Upper lobe of left lung (tissue), 6 donors: ENCODE measurements around the gene CCM2L. TPM values are rescaled to one million over a fixed set of nuclear protein-coding genes. Genes with fewer than 3 reads are reported as not detected.

Source experiments
- ATAC-seq, 2 donors: fragments of 200-7000 bp; cut with Tn5 transposase; one replicate each; pipeline ENCODE4 v1.9.1; 2022; ENCODE audit warnings: mild to moderate bottlenecking in 2 of 2, moderate library complexity in 2 of 2; ENCODE audit not compliant: low FRiP score in 2 of 2
- DNase-seq, 2 donors: peaks; one replicate each; pipeline ENCODE4 v3.0.0-alpha.2; 2019 to 2020
- H3K27ac ChIP-seq, 4 donors: fragments of 200-600 bp; sonication (generic); one replicate each; pipeline ENCODE4 v1.5.1; 2016 to 2019
- H3K27me3 ChIP-seq, 4 donors: fragments of 200-600 bp; sonication (generic); one replicate each; pipeline ENCODE4 v1.5.1; 2017 to 2019
- H3K36me3 ChIP-seq, 4 donors: fragments of 200-600 bp; sonication (generic); one replicate each; pipeline ENCODE4 v1.5.1; 2016 to 2019
- H3K4me1 ChIP-seq, 4 donors: fragments of 200-600 bp; sonication (generic); one replicate each; pipeline ENCODE4 v1.5.1; 2018 to 2019
- H3K4me3 ChIP-seq, 4 donors: fragments of 200-600 bp; sonication (generic); one replicate each; pipeline ENCODE4 v1.5.1; 2017 to 2019; ENCODE audit warnings: mild to moderate bottlenecking in 2 of 4, moderate library complexity in 1 of 4
- H3K9me3 ChIP-seq, 4 donors: fragments of 200-600 bp; sonication (generic); one replicate each; pipeline ENCODE4 v1.5.1; 2018 to 2019
- EP300 ChIP-seq, 4 donors: sonication (generic); formaldehyde crosslinking; IDR thresholded peaks; one replicate each; pipeline ENCODE4 v1.5.1; 2017; ENCODE audit warnings: antibody characterized with exemption in 4 of 4, control low read depth in 2 of 4
- POLR2A ChIP-seq, 4 donors: fragments of 450-650 bp; IDR thresholded peaks; one replicate each; pipeline ENCODE4 v1.5.1; 2016 to 2017; ENCODE audit warnings: antibody characterized with exemption in 4 of 4, mild to moderate bottlenecking in 2 of 4
- POLR2AphosphoS5 ChIP-seq, 2 donors: sonication (generic); formaldehyde crosslinking; IDR thresholded peaks; one replicate each; pipeline ENCODE4 v1.5.1; 2017; ENCODE audit warnings: antibody characterized with exemption in 2 of 2
- WGBS, 2 donors: methylation state at CpG; one replicate each; pipeline ENCODE4 v1.1.5; 2017 to 2018; 5-methylcytosine and 5-hydroxymethylcytosine counted together
- total RNA-seq, 6 donors: library from RNA; depleted of rRNA in 4 of 6; stranded (reverse); fragments of >200 nt in 4 of 6; gene quantifications; one replicate each; pipeline versions ENCODE4 v1.1.0 to v1.2.1, GENCODE V29; 2016 to 2021
- TF ChIP-seq, protein P1 (sequence below), 6 experiments: fragments of 450-650 bp in 4 of 6; fragments of 200-600 bp in 2 of 6; sonication (generic) in 2 of 6; IDR thresholded peaks; one replicate each; pipeline ENCODE4 v1.5.1; 2016 to 2019; ENCODE audit warnings: antibody characterized with exemption in 6 of 6
- donor health status: DM: no; HTN: no; CAD: no; lungs with moderate emphysema.
- donor health status: DM: no; HTN: yes; CAD: no; lungs with severe emphysema.

The CCM2L gene
- total RNA-seq, 6 donors from 2014 or later, result 4.2 to 29.2 (median 8.3) TPM

DNA sequence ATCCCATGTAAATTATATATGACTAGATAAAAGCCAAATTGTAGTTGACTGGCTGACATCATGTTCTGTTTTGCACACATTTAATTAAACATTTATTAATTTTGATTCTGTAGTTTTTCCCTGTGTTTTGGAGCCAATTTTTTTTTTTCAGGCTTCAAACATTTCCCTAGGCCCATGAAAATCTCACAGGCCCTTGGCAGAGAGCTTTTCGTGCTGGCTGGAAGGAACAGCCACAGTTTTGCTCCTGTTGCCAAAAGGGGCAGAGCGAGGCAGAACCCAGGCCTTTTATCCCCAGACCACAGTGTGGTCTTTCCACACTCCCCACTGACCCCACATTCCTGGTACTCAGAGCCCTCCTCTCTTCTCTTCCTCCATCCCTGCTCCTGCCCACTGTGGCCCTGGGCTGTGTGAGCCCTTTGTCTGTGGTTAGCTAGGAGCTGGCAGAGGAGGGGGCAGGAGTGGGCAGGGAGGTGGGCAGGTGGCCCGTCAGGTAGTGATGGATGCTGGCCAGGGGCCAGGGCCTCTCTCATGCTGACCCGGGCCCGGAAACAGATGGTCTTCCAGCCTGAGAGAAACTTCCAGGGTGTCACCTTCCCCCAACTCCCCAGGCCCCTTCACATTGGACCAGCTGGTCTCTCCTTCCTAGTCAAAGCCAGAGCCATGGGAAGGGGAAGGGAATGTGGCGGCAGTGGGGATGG, 19.4 kb upstream of the CCM2L start:
- no peak overlapping the region for H3K27ac ChIP-seq
- 64 to 81% methylated on average over 4 to 6 of the region's 6 CpGs for WGBS, 2 donors
- no peaks in the 10 kb centered on the region for H3K9me3 ChIP-seq
- H3K27me3 ChIP-seq, result peaks cover 0 to 7% (median 3%) of the 10 kb centered on the region in 4 donors
- TF ChIP-seq POLR2A (IDR thresholded peaks at IDR 0.05), result no peak
- TF ChIP-seq, protein P1, sequence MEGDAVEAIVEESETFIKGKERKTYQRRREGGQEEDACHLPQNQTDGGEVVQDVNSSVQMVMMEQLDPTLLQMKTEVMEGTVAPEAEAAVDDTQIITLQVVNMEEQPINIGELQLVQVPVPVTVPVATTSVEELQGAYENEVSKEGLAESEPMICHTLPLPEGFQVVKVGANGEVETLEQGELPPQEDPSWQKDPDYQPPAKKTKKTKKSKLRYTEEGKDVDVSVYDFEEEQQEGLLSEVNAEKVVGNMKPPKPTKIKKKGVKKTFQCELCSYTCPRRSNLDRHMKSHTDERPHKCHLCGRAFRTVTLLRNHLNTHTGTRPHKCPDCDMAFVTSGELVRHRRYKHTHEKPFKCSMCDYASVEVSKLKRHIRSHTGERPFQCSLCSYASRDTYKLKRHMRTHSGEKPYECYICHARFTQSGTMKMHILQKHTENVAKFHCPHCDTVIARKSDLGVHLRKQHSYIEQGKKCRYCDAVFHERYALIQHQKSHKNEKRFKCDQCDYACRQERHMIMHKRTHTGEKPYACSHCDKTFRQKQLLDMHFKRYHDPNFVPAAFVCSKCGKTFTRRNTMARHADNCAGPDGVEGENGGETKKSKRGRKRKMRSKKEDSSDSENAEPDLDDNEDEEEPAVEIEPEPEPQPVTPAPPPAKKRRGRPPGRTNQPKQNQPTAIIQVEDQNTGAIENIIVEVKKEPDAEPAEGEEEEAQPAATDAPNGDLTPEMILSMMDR (IDR thresholded peaks at IDR 0.05), result no peak
- H3K36me3 ChIP-seq, result no peaks in the 10 kb centered on the region
- DNase-seq (no peak), ATAC-seq (peak in 1 of 2 donors; percentile 22)
- H3K4me1 ChIP-seq, result peaks cover 0 to 6% (median 2%) of the 10 kb centered on the region in 4 donors
- no peak overlapping the region for H3K4me3 ChIP-seq

DNA sequence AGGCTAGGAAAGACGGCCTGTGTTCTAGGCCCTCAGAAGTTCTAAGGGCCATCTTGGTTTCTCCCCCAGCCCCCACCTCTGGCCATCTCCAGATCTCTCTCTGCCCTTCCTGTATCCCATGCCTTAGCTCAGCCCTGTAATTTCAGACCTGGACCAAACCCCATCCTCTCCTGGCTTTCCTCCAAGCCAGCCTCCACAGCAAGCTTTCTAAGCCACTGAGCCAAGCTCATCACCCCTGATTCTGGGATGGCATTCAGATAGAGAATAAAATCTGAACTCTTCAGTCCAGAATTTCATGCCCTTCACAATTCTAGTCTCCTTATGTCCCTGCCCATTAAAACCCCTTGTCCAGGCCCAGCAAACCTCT, 18.9 kb upstream of the CCM2L start:
- no peak overlapping the region for H3K27ac ChIP-seq
- H3K4me3 ChIP-seq, result no peak overlapping the region
- no peaks in the 10 kb centered on the region for H3K36me3 ChIP-seq
- ATAC-seq (no peak), DNase-seq (no peak)
- WGBS, 2 donors, result 64 to 78% methylated on average over 1 of the region's 1 CpG
- TF ChIP-seq, protein P1 (IDR thresholded peaks at IDR 0.05), result no peak
- no peak for TF ChIP-seq POLR2AphosphoS5 (IDR thresholded peaks at IDR 0.05)
- no peak for TF ChIP-seq POLR2A (IDR thresholded peaks at IDR 0.05)
- TF ChIP-seq EP300 (IDR thresholded peaks at IDR 0.05), result no peak
- H3K9me3 ChIP-seq, result no peaks in the 10 kb centered on the region
- H3K27me3 ChIP-seq, result peaks cover 0 to 7% (median 3%) of the 10 kb centered on the region in 4 donors
- H3K4me1 ChIP-seq, result peaks cover 0 to 6% (median 2%) of the 10 kb centered on the region in 4 donors

DNA sequence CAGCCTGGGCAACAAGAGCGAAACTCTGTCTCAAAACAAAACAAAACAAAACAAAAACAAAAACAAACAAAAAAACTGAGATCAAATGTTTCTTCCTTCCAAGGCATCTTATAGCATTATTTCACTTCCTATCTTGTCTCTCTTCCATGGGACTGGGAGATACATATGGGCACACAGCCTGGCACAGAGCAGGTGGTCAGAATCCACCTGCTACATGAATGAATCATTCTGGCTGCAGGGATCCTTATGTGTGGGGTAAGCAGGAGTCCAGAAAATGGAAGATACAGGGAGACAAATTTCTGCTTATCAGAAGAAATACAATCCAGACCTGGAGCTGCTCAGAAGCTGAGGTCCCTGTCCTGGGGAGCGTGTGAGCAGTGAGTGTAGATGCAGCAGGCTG, 18.2 kb upstream of the CCM2L start:
- no peak for ATAC-seq
- H3K27me3 ChIP-seq, result peaks cover 0 to 7% (median 3%) of the 10 kb centered on the region in 4 donors
- no peak overlapping the region for H3K27ac ChIP-seq
- TF ChIP-seq, protein P1 (IDR thresholded peaks at IDR 0.05), result no peak
- TF ChIP-seq POLR2A (IDR thresholded peaks at IDR 0.05) (no peak), POLR2AphosphoS5 (IDR thresholded peaks at IDR 0.05) (no peak), EP300 (IDR thresholded peaks at IDR 0.05) (no peak)
- 75 to 95% methylated on average over 2 of the region's 2 CpGs for WGBS, 2 donors
- H3K36me3 ChIP-seq, result no peaks in the 10 kb centered on the region
- no peaks in the 10 kb centered on the region for H3K9me3 ChIP-seq
- no peak for DNase-seq
- no peak overlapping the region for H3K4me3 ChIP-seq
- H3K4me1 ChIP-seq, result peaks cover 0 to 6% (median 2%) of the 10 kb centered on the region in 4 donors

DNA sequence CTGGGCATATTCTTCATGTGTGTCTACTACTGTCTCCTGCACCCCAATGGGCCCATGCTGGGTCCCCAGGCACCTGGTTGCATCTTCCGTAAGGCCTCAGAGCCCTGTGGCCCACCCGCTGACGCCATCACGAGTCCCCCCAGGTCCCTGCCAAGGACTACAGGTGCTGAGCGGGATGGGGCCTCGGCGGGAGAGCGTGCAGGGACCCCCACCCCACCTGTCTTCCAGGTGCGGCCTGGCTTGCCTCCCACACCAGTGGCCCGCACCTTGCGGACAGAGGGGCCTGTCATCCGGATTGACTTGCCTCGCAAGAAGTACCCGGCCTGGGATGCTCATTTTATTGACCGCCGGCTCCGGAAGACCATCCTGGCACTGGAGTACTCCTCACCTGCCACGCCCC, 13.2 kb upstream of the CCM2L start:
- H3K27me3 ChIP-seq, result peaks cover 0 to 7% (median 3%) of the 10 kb centered on the region in 4 donors
- H3K4me3 ChIP-seq, result no peak overlapping the region
- no peak for ATAC-seq
- no peaks in the 10 kb centered on the region for H3K9me3 ChIP-seq
- WGBS, 2 donors, result 94 to 97% methylated on average over 9 to 18 of the region's 18 CpGs
- no peak overlapping the region for H3K27ac ChIP-seq
- H3K36me3 ChIP-seq, result no peaks in the 10 kb centered on the region
- H3K4me1 ChIP-seq, result peaks cover 0 to 6% (median 2%) of the 10 kb centered on the region in 4 donors
- DNase-seq, result peak in 1 of 2 donors; percentile 71
- TF ChIP-seq, protein P1 (IDR thresholded peaks at IDR 0.05), result no peak
- no peak for TF ChIP-seq EP300 (IDR thresholded peaks at IDR 0.05)
- no peak for TF ChIP-seq POLR2AphosphoS5 (IDR thresholded peaks at IDR 0.05)
- TF ChIP-seq POLR2A (IDR thresholded peaks at IDR 0.05), result no peak

DNA sequence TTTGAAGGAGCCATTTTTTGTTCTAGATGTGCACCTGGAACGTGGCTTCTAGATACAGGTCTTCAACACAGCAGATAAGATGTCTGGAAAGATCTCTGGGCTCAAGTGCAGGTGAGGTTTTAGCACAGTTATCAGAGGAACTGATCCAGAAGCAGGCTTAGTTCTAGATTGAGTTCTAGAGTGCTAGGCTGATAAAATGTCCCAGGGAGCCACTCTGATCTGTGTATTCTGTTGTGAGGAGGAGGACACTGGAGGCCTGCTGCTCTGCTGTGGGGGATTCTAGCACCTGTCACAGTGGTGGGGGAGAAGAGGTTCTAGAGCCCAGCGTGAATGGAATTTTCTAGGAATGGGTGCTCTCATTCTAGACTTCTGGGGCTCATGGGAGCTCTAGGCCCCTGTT, 12.0 kb upstream of the CCM2L start:
- no peak for DNase-seq
- no peak for ATAC-seq
- Histone ChIP-seq H3K4me3 (no peak overlapping the region), H3K9me3 (no peaks in the 10 kb centered on the region), H3K27me3 (peaks cover 0 to 7% (median 3%) of the 10 kb centered on the region in 4 donors), H3K4me1 (peaks cover 0 to 6% (median 2%) of the 10 kb centered on the region in 4 donors), H3K27ac (no peak overlapping the region), H3K36me3 (no peaks in the 10 kb centered on the region)
- TF ChIP-seq POLR2A (IDR thresholded peaks at IDR 0.05) (no peak), EP300 (IDR thresholded peaks at IDR 0.05) (no peak), POLR2AphosphoS5 (IDR thresholded peaks at IDR 0.05) (no peak)
- TF ChIP-seq, protein P1 (IDR thresholded peaks at IDR 0.05), result no peak
- WGBS, 2 donors, result 65 to 67% methylated on average over 2 of the region's 2 CpGs
